ENCODE results near the gene ZKSCAN5. TPM values are rescaled to one million over a fixed set of nuclear protein-coding genes. Genes with fewer than 3 reads are reported as not detected.

Gene ZKSCAN5
- total and polyA plus RNA-seq, 2 donors (not counting 1 experiment from before 2014, with no cell fraction given): 9.6 to 17.5 TPM

DNA sequence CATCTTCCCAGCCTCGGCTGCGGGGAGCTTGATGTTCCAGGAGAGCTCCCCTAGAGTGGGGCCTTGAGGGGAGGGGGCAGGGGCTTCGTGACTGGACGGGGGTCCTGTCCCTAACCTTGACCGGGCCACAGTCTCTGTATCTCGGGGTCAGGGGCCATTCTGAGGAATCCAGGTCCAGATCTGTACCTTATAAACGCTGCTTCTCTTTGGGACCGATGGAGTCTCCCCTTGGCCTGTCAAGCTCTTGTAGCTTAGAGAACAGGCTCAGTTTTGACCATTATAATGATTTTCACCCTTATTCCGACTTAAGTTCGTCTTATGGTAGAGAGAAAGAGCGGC lies 831 bp downstream of the ZKSCAN5 start:
- no peak for TF ChIP-seq EZH2 (IDR thresholded peaks at IDR 0.05; ENCODE audit: low read length, missing control alignments)
- Histone ChIP-seq H2AFZ (ENCODE audit: low read length) (no peak overlapping the region), H3K4me1 (ENCODE audit: control insufficient read depth, extremely low read depth, insufficient read depth, low read length) (peaks cover 3% of the 10 kb centered on the region), H3K9me3 (ENCODE audit: control insufficient read depth, insufficient read depth, low read depth, low read length) (no peaks in the 10 kb centered on the region), H3K27ac (ENCODE audit: insufficient read depth, low read length) (peak overlapping the region; percentile 89), H4K20me1 (ENCODE audit: control insufficient read depth, extremely low read depth, insufficient read depth, low read length) (no peaks in the 10 kb centered on the region), H3K79me2 (ENCODE audit: control insufficient read depth, insufficient read depth, low read length) (peaks cover 37% of the 10 kb centered on the region), H3K9ac (ENCODE audit: insufficient read depth, low read length) (peak overlapping the region; percentile 79), H3K36me3 (ENCODE audit: control insufficient read depth, insufficient read depth, low read length) (no peaks in the 10 kb centered on the region), H3K27me3 (ENCODE audit: control insufficient read depth, insufficient read depth, low read length) (no peaks in the 10 kb centered on the region), H3K4me3 (replicated peaks in 1 of 4; ENCODE audit: control extremely low read depth in 1 of 4, insufficient read depth in 1 of 4, low read depth in 3 of 4, low read length in 4 of 4) (peak overlapping the region; percentile 63 to 97 (median 86)), H3K4me2 (ENCODE audit: extremely low read depth, insufficient read depth, low read length) (peak overlapping the region; percentile 71)
- DNase-seq (ENCODE audit: low read depth in 2 of 2): no peak

DNA sequence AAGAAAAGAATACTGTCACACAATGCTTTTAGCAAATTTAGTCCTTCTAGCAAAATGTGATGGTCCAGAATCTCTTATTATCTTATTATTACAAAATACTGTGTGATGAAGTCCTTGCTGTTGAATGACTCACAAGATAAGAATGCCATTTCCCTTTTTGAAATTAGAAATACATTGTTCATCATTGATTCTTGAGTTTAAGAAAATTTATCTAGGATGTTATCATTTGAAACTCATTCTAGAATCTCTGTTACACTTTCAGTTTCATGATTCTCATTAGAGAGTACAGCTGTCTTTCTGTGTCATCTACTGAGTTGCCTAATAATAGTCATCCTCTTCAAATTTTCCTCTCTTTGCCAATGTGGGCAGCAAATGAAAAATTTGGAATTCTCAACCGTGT lies 9.6 kb downstream of the ZKSCAN5 start:
- Histone ChIP-seq H3K4me2 (ENCODE audit: extremely low read depth, insufficient read depth, low read length) (no peak overlapping the region), H3K4me1 (ENCODE audit: control insufficient read depth, extremely low read depth, insufficient read depth, low read length) (peaks cover 3% of the 10 kb centered on the region), H4K20me1 (ENCODE audit: control insufficient read depth, extremely low read depth, insufficient read depth, low read length) (no peaks in the 10 kb centered on the region), H3K79me2 (ENCODE audit: control insufficient read depth, insufficient read depth, low read length) (peaks cover 6% of the 10 kb centered on the region), H3K27ac (ENCODE audit: insufficient read depth, low read length) (no peak overlapping the region), H3K4me3 (replicated peaks in 1 of 4; ENCODE audit: control extremely low read depth in 1 of 4, insufficient read depth in 1 of 4, low read depth in 3 of 4, low read length in 4 of 4) (no peak overlapping the region), H3K36me3 (ENCODE audit: control insufficient read depth, insufficient read depth, low read length) (peaks cover 10% of the 10 kb centered on the region), H3K9me3 (ENCODE audit: control insufficient read depth, insufficient read depth, low read depth, low read length) (no peaks in the 10 kb centered on the region), H2AFZ (ENCODE audit: low read length) (no peak overlapping the region), H3K9ac (ENCODE audit: insufficient read depth, low read length) (no peak overlapping the region), H3K27me3 (ENCODE audit: control insufficient read depth, insufficient read depth, low read length) (no peaks in the 10 kb centered on the region)
- TF ChIP-seq, protein P1, sequence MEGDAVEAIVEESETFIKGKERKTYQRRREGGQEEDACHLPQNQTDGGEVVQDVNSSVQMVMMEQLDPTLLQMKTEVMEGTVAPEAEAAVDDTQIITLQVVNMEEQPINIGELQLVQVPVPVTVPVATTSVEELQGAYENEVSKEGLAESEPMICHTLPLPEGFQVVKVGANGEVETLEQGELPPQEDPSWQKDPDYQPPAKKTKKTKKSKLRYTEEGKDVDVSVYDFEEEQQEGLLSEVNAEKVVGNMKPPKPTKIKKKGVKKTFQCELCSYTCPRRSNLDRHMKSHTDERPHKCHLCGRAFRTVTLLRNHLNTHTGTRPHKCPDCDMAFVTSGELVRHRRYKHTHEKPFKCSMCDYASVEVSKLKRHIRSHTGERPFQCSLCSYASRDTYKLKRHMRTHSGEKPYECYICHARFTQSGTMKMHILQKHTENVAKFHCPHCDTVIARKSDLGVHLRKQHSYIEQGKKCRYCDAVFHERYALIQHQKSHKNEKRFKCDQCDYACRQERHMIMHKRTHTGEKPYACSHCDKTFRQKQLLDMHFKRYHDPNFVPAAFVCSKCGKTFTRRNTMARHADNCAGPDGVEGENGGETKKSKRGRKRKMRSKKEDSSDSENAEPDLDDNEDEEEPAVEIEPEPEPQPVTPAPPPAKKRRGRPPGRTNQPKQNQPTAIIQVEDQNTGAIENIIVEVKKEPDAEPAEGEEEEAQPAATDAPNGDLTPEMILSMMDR (conservative IDR thresholded peaks at IDR 0.05 in 1 of 2, IDR thresholded peaks at IDR 0.05 in 1 of 2; ENCODE audit: low read depth in 1 of 2, low read length in 2 of 2): no peak
- TF ChIP-seq EZH2 (IDR thresholded peaks at IDR 0.05; ENCODE audit: low read length, missing control alignments): no peak
- DNase-seq (ENCODE audit: low read depth in 2 of 2): peak; percentile 28 to 32

DNA sequence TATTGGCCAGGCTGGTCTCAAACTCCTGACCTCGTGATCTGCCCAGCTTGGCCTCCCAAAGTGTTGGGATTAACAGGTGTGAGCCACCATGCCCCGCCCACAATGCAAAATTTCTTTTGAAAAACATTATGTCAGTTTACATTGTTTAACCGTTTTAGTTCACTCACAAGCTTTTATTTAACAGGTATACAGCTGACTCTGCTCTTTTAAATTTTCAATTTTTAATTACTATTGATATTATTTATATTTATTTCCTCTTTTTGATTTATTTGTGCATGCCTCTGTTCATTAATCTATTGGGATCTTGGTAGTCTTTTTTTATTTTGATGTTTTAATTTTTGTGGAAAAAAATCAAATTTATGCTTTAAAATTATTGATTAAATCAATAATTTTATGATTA lies 16.9 kb downstream of the ZKSCAN5 start:
- Histone ChIP-seq H3K9ac (ENCODE audit: insufficient read depth, low read length) (no peak overlapping the region), H3K4me2 (ENCODE audit: extremely low read depth, insufficient read depth, low read length) (no peak overlapping the region), H2AFZ (ENCODE audit: low read length) (no peak overlapping the region), H3K79me2 (ENCODE audit: control insufficient read depth, insufficient read depth, low read length) (no peaks in the 10 kb centered on the region), H3K27ac (ENCODE audit: insufficient read depth, low read length) (no peak overlapping the region), H3K36me3 (ENCODE audit: control insufficient read depth, insufficient read depth, low read length) (peaks cover 15% of the 10 kb centered on the region), H3K9me3 (ENCODE audit: control insufficient read depth, insufficient read depth, low read depth, low read length) (no peaks in the 10 kb centered on the region), H3K4me3 (replicated peaks in 1 of 4; ENCODE audit: control extremely low read depth in 1 of 4, insufficient read depth in 1 of 4, low read depth in 3 of 4, low read length in 4 of 4) (no peak overlapping the region), H3K27me3 (ENCODE audit: control insufficient read depth, insufficient read depth, low read length) (no peaks in the 10 kb centered on the region), H3K4me1 (ENCODE audit: control insufficient read depth, extremely low read depth, insufficient read depth, low read length) (no peaks in the 10 kb centered on the region), H4K20me1 (ENCODE audit: control insufficient read depth, extremely low read depth, insufficient read depth, low read length) (peaks cover 1% of the 10 kb centered on the region)
- no peak for DNase-seq (ENCODE audit: low read depth in 2 of 2)
- TF ChIP-seq, protein P1 (conservative IDR thresholded peaks at IDR 0.05 in 1 of 2, IDR thresholded peaks at IDR 0.05 in 1 of 2; ENCODE audit: low read depth in 1 of 2, low read length in 2 of 2): no peak
- no peak for TF ChIP-seq EZH2 (IDR thresholded peaks at IDR 0.05; ENCODE audit: low read length, missing control alignments)
